ENCODE data around the gene MSLN. TPM values are rescaled to one million over a fixed set of nuclear protein-coding genes. Genes with fewer than 3 reads are reported as not detected.

The MSLN gene
- total and polyA plus RNA-seq, 4 experiments from 2014 or later: not detected

- H3K4me1 ChIP-seq (ENCODE audit: insufficient read depth, low read length): no peaks in the 10 kb centered on the region
- intact Hi-C loops (cut with micrococcal nuclease): no loop called here
- no peaks in the 10 kb centered on the region for H3K4me1 Mint-ChIP-seq
- H3K27ac ChIP-seq (ENCODE audit: low read depth, low read length): no peak overlapping the region
- peaks cover 0 to 6% of the 10 kb centered on the region in 2 donors for H3K27me3 Mint-ChIP-seq
- H3K27me3 ChIP-seq (ENCODE audit: insufficient read depth, low read length): peaks cover 4% of the 10 kb centered on the region
- H3K4me3 ChIP-seq (ENCODE audit: low read length in 2 of 2): no peak overlapping the region
- H3K9me3 Mint-ChIP-seq: no peaks in the 10 kb centered on the region
- no peak overlapping the region for H3K4me3 Mint-ChIP-seq
- CTCF ChIA-PET (ENCODE audit: partially characterized antibody): no interaction called here
- POLR2A ChIA-PET (ENCODE audit: partially characterized antibody): no interaction called here
- H3K9me3 ChIP-seq (ENCODE audit: control insufficient read depth in 1 of 2, low read length in 2 of 2): no peaks in the 10 kb centered on the region
- no peak overlapping the region for H3K27ac Mint-ChIP-seq
- H3K36me3 Mint-ChIP-seq: no peaks in the 10 kb centered on the region
- no peak for DNase-seq
- no peaks in the 10 kb centered on the region for H3K36me3 ChIP-seq (ENCODE audit: insufficient read depth, low read length)
Observed at GRCh38 chr16:798666-799065, 38.1 kb downstream of the MSLN start.

GRCh38 chr16:799111-799947 lies 38.8 kb downstream of the MSLN start:
- Mint-ChIP-seq H3K27ac (no peak overlapping the region), H3K36me3 (no peaks in the 10 kb centered on the region), H3K4me3 (no peak overlapping the region), H3K4me1 (no peaks in the 10 kb centered on the region), H3K9me3 (no peaks in the 10 kb centered on the region), H3K27me3 (peaks cover 0 to 6% of the 10 kb centered on the region in 2 donors)
- peaks cover 4% of the 10 kb centered on the region for H3K27me3 ChIP-seq (ENCODE audit: insufficient read depth, low read length)
- CTCF ChIA-PET (ENCODE audit: partially characterized antibody): no interaction called here
- no peak overlapping the region for H3K4me3 ChIP-seq (ENCODE audit: low read length in 2 of 2)
- H3K4me1 ChIP-seq (ENCODE audit: insufficient read depth, low read length): no peaks in the 10 kb centered on the region
- DNase-seq: no peak
- intact Hi-C loops (cut with micrococcal nuclease): no loop called here
- H3K9me3 ChIP-seq (ENCODE audit: control insufficient read depth in 1 of 2, low read length in 2 of 2): no peaks in the 10 kb centered on the region
- POLR2A ChIA-PET (ENCODE audit: partially characterized antibody): no interaction called here
- no peaks in the 10 kb centered on the region for H3K36me3 ChIP-seq (ENCODE audit: insufficient read depth, low read length)
- no peak overlapping the region for H3K27ac ChIP-seq (ENCODE audit: low read depth, low read length)

GRCh38 chr16:799948-800833 lies 39.7 kb downstream of the MSLN start, which contains the start of gene GNG13:
TSS of gene GNG13 (minus strand) at chr16:800734. CDS start at chr16:799077, 1,657 bp downstream.
- Histone ChIP-seq H3K27ac (ENCODE audit: low read depth, low read length) (no peak within 1 kb of the TSS), H3K9me3 (ENCODE audit: control insufficient read depth in 1 of 2, low read length in 2 of 2) (no peaks in the 10 kb centered on the region), H3K4me3 (ENCODE audit: low read length in 2 of 2) (no peak within 1 kb of the TSS), H3K4me1 (ENCODE audit: insufficient read depth, low read length) (no peaks in the 10 kb centered on the region), H3K36me3 (ENCODE audit: insufficient read depth, low read length) (no peaks in the 10 kb centered on the region), H3K27me3 (ENCODE audit: insufficient read depth, low read length) (peaks cover 4% of the 10 kb centered on the region)
- intact Hi-C loops (cut with micrococcal nuclease): no loop called here
- ChIA-PET POLR2A (ENCODE audit: partially characterized antibody) (no interaction called here), CTCF (ENCODE audit: partially characterized antibody) (no interaction called here)
- Mint-ChIP-seq H3K4me3 (no peak within 1 kb of the TSS), H3K27me3 (peaks cover 0 to 6% of the 10 kb centered on the region in 2 donors), H3K4me1 (no peaks in the 10 kb centered on the region), H3K36me3 (no peaks in the 10 kb centered on the region), H3K27ac (no peak within 1 kb of the TSS), H3K9me3 (no peaks in the 10 kb centered on the region)
- DNase-seq: no peak

- no peaks in the 10 kb centered on the region for H3K9me3 Mint-ChIP-seq
- H3K27ac Mint-ChIP-seq: no peak overlapping the region
- H3K27me3 Mint-ChIP-seq: peaks cover 0 to 6% of the 10 kb centered on the region in 2 donors
- H3K4me1 Mint-ChIP-seq: peaks cover 0 to 2% (median 0%) of the 10 kb centered on the region in 4 donors
- no peak for DNase-seq
- Histone ChIP-seq H3K4me1 (ENCODE audit: insufficient read depth, low read length) (no peaks in the 10 kb centered on the region), H3K27ac (ENCODE audit: low read depth, low read length) (no peak overlapping the region), H3K9me3 (ENCODE audit: control insufficient read depth in 1 of 2, low read length in 2 of 2) (no peaks in the 10 kb centered on the region), H3K4me3 (ENCODE audit: low read length in 2 of 2) (no peak overlapping the region), H3K36me3 (ENCODE audit: insufficient read depth, low read length) (no peaks in the 10 kb centered on the region), H3K27me3 (ENCODE audit: insufficient read depth, low read length) (peaks cover 4% of the 10 kb centered on the region)
- intact Hi-C loops (cut with micrococcal nuclease): no loop called here
- ChIA-PET CTCF (ENCODE audit: partially characterized antibody) (no interaction called here), POLR2A (ENCODE audit: partially characterized antibody) (interaction anchor here (1.5 kb wide), 1 partner anchor 13 kb away, joined by 4 read pairs; the partner anchor contains the start of genes CHTF18 and RPUSD1)
- no peaks in the 10 kb centered on the region for H3K36me3 Mint-ChIP-seq
- H3K4me3 Mint-ChIP-seq: no peak overlapping the region
Observed at GRCh38 chr16:800834-801511, 40.4 kb downstream of the MSLN start.

GRCh38 chr16:801584-802363 lies 41.2 kb downstream of the MSLN start:
- Histone ChIP-seq H3K27ac (ENCODE audit: low read depth, low read length) (no peak overlapping the region), H3K36me3 (ENCODE audit: insufficient read depth, low read length) (no peaks in the 10 kb centered on the region), H3K9me3 (ENCODE audit: control insufficient read depth in 1 of 2, low read length in 2 of 2) (no peaks in the 10 kb centered on the region), H3K4me3 (ENCODE audit: low read length in 2 of 2) (no peak overlapping the region), H3K4me1 (ENCODE audit: insufficient read depth, low read length) (no peaks in the 10 kb centered on the region), H3K27me3 (ENCODE audit: insufficient read depth, low read length) (peaks cover 4% of the 10 kb centered on the region)
- intact Hi-C loops (cut with micrococcal nuclease): no loop called here
- no peaks in the 10 kb centered on the region for H3K36me3 Mint-ChIP-seq
- DNase-seq: no peak
- ChIA-PET CTCF (ENCODE audit: partially characterized antibody) (no interaction called here), POLR2A (ENCODE audit: partially characterized antibody) (interaction anchor here (1.5 kb wide), 1 partner anchor 14 kb away, joined by 4 read pairs; the partner anchor contains the start of genes CHTF18 and RPUSD1)
- H3K27ac Mint-ChIP-seq: no peak overlapping the region
- H3K9me3 Mint-ChIP-seq: peaks cover 0 to under 1% (median 0%) of the 10 kb centered on the region in 8 donors
- no peak overlapping the region for H3K4me3 Mint-ChIP-seq
- peaks cover 0 to 6% of the 10 kb centered on the region in 2 donors for H3K27me3 Mint-ChIP-seq
- peaks cover 0 to 4% (median 0%) of the 10 kb centered on the region in 4 donors for H3K4me1 Mint-ChIP-seq

- peaks cover 4% of the 10 kb centered on the region for H3K27me3 ChIP-seq (ENCODE audit: insufficient read depth, low read length)
- POLR2A ChIA-PET (ENCODE audit: partially characterized antibody): interaction anchor here (1.5 kb wide), 1 partner anchor 14 kb away, joined by 4 read pairs; the partner anchor contains the start of genes CHTF18 and RPUSD1
Observed at GRCh38 chr16:802461-802860, 41.9 kb downstream of the MSLN start.

More at GRCh38 chr16:802461-802860, 41.9 kb downstream of the MSLN start:
- intact Hi-C loops (cut with micrococcal nuclease): no loop called here
- DNase-seq: no peak
- H3K27me3 Mint-ChIP-seq: peaks cover 0 to 6% of the 10 kb centered on the region in 2 donors
- Histone ChIP-seq H3K4me1 (ENCODE audit: insufficient read depth, low read length) (no peaks in the 10 kb centered on the region), H3K27ac (ENCODE audit: low read depth, low read length) (no peak overlapping the region), H3K9me3 (ENCODE audit: control insufficient read depth in 1 of 2, low read length in 2 of 2) (no peaks in the 10 kb centered on the region), H3K36me3 (ENCODE audit: insufficient read depth, low read length) (no peaks in the 10 kb centered on the region), H3K4me3 (ENCODE audit: low read length in 2 of 2) (no peak overlapping the region)
- CTCF ChIA-PET (ENCODE audit: partially characterized antibody): no interaction called here
- no peak overlapping the region for H3K4me3 Mint-ChIP-seq
- H3K4me1 Mint-ChIP-seq: peaks cover 0 to 4% (median 0%) of the 10 kb centered on the region in 4 donors
- no peak overlapping the region for H3K27ac Mint-ChIP-seq
- peaks cover 0 to 2% (median 0%) of the 10 kb centered on the region in 8 donors for H3K9me3 Mint-ChIP-seq
- H3K36me3 Mint-ChIP-seq: no peaks in the 10 kb centered on the region

All from CD4-positive, alpha-beta memory T cell (primary cell).